COLO668 (cell line): Measurements from ENCODE around the gene RGS7BP.
A peak's percentile ranks its signal among the peaks of the same experiment; 100 is the strongest.
"Not testable (repeated sequence)": the region's sequence is repeated elsewhere in the genome, so short reads cannot be mapped to it uniquely, and the experiment has no call there.

Experiments used
- DNase-seq: peaks from one replicate; lab custom pipeline; 2025; ENCODE audit not compliant: unreplicated experiment; lab: John Stamatoyannopoulos, UW

The RGS7BP gene

DNA sequence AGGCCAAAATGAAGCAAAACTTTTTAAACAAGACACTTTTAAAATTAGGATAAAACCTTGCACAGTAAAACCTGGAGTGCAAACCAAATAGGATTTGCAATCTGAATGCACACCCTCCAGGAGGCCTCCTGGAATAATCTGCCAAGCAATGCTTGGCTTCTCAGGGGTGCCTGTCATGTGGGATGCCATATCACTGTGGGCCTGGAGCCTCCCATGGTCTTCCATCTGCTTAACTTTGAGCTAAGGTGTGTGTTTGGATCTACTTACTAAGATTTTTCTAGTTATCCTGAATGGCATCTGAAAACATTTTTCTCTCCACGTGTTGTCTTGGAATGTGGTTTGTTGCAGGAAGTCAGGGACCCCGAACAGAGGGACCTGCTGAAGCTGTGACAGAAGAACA, 52.1 kb downstream of the RGS7BP start:
- no peak for DNase-seq

DNA sequence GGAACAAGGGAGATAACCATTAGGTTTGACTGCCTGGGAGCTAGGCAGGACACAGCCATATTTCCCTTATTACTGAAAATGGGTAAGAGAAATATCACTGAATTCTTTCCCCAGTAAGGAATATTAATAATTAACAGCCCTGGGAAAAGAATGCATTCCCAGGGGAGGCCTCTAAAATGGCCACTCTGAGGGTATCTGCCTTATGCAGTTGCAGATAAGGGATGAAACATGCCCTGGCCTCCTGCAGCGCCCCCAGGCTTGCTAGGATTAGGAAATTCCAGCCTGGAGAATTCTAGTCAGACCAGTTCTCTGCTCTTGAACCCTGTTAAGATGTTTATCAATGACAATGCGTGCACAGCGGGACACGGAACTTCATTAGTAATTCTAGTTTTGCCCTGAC, 52.8 kb downstream of the RGS7BP start:
- DNase-seq: not testable (repeated sequence)

DNA sequence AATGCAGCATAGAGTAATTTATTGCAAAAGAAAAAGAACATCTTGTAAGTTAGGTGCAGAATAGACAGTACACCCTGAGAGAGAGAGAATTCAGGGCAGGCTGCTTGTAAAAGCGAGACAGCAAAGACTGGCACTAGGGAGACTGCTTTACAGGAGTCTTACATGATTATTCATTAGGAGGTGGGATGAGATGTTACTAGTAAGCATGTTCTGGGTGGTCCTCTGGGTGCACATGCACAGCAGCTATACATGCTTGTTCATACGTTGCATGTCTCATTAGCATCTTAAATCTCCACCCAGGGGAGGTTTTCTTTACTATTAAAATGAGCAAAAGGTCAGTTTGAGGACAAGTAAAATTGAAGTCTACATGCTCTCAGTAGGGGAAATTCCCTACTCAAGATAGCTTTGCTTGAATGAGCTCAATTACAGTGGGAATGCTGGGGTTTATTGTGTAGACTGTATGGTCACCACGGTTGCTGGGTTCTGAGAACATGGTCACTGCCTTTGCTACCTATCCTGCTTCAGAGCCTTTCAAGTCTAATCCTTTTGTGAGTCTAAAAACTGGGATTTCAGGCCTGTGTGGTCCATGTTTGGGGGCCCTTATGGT, 60.6 kb downstream of the RGS7BP start:
- no peak for DNase-seq

DNA sequence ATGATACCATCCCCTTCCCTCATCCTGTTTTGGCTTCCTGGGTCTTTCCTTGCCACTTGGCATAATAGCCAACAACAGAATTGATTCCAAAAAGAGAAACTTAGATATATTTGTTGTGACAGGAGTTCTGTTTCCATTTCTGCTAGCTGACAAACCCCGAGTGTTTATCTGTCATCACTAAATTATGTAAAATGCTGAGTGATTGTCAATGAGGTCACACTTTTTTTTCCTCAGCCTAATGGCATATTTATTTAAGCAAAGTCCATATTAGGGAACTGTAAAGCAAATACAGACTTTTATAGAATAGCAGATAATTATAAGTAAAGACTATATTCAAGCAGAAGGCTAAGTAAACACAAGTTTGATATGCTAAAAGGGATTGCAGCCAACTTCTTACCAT, 64.0 kb downstream of the RGS7BP start:
- DNase-seq: no peak

DNA sequence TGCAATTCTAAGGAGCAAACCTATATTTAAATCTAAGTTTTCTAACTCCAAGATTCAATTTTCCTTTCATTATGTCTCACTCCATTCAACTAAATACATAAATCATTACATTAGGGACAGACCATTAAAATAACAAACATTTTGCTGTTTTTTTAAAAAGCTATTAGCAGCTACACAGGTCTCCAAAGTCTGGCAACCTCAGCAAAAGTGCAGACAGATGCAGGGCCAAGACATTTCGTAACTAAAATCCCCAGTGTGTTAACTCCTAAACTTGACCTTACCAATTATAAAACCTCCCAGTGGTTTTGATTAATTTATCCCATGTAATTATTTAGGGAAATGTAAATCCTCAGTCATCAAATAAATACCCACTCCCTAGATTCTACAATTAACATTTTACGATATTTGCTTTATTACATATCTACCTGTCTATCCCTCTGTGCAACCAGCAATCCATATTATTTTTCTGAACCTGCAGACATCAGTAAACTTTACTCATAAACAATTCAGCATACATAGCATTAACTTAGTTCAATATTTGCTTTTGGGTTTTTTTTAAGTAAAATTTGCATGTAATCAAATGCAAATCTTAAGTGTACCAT, 64.7 kb downstream of the RGS7BP start:
- DNase-seq: no peak

DNA sequence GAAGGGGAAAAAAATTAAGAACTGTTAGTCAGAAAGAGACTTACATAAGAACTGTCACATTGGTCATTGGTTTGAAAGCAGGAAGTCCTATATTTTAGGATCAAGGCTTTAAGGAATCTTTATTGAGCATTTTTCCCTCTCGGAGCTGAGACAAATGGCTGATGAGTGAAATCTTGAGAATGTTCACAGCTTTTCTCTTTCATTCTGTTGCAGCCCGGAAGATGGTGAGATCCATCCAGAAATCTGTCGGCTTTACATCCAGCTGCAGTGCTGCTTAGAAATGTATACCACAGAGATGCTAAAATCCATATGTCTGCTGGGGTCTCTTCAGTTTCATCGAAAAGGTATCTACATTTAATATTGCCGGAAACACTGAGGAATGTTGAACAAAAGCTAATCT, 69.7 kb downstream of the RGS7BP start:
- DNase-seq: no peak

DNA sequence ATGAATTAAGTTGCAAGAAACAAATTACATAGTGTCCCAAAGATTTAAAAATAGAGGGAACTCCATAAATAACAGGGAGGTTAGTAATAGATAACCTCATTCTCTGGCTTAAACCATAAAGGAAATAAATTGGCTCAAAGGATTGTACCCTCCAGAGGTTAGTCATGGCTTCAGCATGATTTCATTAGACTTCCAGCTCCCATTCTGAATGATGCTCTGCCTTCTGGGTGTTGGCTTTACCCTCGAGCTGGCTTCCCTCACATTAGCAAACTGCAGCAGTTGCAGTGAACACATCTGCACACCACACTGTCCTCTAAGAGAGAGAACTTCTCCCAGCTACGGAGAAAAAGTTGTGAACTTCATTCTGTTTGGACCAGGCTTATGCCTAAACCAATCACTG, 70.4 kb downstream of the RGS7BP start:
- DNase-seq: no peak

DNA sequence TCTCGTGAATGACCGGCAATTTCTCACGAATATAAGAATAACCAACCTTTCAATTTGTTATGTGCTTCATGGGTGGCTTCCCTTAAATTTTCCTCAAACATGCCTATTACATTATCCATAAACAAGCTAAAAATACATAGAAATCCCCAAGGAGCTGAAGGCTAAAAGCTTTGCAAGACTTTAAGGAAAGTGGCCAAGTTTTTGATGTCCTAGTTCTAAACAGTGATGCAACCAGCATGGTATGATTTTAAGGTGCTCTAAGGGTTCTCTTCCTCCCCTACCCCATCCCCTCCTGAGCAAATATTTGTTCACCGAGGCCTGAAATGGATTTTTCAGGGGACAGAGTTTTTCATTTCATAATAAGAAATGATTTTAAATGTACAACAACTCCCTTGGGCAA, 79.8 kb downstream of the RGS7BP start:
- DNase-seq: no peak

DNA sequence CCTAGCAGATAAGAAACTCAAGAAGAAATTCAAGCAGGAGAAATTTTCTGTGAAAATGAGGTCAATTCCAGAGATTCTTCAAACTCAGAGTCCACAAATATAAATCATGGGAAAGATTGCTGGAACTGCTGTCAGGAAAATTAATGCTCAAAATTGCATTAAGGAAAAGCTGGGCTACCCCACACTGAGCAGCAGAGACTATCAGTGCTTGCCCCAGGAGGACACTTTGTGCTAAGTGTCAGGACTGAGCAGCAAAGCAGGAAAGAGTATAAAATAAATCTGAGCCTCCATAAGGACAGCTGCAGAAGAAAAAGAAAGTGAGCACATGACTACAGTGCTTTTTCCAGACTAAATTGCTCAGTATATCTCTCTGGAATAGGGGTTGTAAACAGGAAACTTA, 81.6 kb downstream of the RGS7BP start:
- no peak for DNase-seq

DNA sequence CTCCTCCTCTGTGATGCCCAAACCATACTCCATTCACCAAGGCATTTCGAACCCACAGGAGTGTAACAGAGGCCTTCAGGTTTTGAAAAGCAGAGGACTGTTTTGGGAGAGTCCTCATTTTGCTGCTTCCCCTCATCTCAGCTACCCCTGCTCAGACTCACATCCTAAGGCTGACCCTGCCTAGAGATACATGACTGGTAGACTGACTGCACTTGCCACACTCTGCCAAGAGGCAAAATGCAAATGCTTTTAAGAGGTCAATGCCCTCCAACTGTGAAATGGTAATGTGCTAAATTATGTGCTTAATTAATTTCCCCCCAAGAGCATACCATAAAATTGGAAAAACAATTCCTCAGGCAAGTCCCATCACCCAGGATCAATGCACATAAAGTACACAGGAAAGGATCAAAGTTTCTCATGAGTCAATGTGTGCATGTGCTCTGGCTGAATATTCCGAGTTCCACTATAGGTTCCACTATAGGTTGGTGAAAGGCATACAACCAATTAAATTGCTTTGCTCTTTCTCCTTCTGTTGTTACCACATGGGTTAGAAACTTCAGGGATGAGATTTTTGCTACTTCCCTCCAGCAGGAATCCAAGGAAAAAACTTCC, 87.0 kb downstream of the RGS7BP start:
- DNase-seq: no peak

DNA sequence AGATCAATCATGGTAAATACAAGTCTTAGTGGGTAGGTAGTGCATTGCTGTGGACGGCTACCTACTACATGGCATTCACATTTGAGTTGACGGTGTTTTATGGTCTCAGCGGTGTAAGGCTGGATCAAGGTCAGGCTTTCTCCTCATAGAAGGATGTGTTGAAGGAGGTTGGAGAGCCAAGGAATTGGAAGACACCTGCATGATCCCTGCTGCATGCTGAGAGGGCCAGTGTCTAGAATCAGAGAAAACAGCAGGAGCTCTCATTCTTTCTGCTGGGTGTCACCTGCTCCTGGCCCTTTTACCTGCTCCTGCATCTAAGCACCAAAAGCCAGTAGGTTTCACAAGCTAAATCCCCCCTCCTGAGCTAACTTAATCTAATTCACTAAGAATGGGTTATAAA, 88.2 kb downstream of the RGS7BP start:
- DNase-seq: no peak

DNA sequence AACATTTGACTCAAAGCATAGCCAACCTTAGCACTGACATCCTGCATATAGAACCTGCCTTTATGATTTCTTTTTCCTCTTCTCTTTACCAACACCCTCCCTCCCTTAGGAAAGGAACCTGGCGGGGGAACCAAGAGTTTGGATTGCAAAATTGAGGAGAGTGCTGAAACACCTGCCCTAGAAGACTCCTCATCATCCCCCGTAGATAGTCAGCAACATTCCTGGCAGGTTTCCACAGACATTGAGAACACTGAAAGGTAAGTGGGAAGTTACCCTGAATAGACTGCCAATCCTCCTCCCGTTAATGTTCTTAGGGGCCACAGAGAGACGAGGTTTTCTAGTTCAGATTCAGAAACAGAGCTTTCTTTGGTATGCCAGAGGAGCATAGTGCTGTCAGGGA, 88.8 kb downstream of the RGS7BP start:
- no peak for DNase-seq

DNA sequence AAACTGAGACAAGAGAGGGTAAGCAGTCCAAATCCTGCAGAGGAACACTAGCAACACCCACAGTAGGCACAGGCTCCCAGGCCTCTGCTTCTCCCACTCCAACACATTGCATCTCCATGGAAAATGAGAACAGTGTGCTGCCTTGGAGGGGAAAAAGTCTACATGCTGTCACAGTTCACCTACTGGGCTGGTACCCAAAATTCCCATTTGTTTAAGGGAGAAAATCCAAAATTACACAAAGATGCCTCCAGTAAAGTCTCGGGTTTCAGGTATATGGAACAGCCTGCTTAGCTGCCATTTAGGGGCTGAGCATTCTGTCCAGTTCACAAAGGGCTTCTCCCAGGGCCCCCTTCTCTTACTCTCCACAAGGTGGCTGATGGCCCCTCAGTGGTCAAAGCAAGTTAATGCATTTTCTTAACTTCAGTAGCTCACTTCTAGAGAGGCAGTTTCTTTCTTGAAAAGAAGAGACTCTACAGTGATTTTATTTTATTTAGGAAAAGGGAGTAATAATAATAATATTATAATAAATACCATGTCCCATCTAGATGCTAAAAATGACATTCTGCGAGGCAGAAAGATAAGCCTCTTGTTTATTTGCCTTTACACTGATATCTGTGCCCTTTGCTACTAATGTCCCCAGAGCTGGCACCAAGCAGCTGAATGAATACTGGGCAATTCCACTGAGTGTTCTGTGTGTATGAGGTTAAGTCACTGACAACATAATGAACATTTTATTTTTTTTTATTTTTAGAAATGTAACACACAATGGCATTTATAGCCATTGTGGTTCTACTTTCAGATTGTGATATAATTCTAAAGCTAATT, 89.4 kb downstream of the RGS7BP start:
- no peak for DNase-seq

DNA sequence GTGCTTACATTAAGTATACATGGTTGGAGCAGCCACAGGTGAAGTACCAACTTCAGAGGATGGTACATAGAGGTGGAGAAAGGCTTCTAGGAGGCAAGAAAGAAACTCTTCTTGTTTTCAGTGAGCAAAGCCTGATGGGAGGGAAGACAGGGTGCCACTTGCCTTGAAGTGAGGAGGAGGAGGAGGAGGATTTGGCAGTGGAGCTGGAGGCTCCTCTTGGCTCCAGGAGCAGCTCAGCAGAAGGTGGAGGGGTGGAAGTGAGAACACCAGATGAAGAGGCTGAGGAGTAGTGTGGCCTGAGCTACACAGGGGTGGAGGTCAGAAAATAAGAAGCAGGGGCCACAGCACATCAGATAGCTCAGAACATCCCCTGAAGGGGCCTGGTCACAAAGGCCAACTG, 93.4 kb downstream of the RGS7BP start:
- DNase-seq: no peak

DNA sequence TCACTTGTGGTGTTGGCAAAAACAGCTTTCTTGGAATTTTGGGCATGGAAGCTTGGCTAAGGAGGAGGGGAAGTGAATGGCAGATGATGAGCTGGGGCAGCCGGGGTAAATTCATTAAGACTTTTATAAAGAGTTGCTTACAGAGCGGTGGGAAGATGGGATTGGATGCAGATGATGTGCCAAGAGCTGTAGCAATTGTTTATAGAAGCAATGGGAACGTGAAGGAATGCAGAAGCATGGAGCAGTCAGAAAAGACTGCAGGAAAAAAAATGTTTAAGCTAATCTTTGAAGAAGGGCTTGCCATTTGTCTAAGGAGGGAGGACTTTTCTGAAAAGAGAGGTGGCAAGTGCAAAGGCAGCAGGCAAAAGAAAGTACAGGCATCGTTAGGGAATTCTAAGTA, 97.9 kb downstream of the RGS7BP start:
- DNase-seq: no peak

DNA sequence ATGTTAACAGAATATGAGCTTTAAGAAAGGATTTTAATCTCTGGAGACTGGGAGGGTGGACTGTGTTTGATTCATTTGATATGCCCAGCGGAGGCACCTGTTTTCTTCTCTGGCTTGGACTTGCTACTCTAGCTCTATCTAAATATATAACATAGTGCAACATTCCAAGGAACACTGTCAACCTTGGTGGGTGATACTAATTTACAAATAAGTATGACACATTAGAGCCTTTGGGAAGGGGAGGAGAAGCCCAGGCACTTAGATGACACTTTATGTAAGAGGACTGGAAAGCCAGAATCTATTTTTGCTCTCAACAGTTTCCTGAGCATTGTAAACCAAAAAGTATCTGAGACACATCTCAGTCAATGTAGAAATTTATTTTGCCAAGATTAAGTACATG, 101.1 kb downstream of the RGS7BP start:
- no peak for DNase-seq

DNA sequence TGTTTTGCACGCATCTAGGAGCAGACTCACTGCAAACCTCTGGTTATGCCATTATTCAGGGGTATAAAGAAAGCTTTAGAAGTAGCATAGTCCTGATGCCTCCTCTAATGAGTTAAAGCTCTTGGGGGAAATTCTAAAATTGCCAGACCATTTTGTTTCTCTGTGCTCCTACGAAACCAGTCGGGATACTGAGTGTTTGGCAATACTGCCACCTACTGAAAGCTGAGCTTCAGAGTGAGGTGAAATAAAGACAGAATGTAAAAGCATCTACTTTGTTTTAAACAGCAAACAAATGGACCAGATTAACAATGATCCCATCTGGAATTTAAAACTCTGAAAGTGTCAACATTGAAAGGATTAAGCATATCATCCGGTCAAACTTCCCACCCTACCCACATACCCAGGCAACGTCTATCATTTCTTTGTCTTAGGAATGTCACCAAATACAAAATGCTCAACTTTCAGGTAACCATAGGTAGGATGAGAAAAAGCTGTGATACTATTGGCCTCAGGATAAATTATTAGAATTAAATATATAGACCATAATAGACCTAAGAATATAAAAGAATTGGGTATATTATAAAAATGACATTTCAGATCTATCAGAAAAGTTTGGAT, 106.6 kb downstream of the RGS7BP start:
- DNase-seq: peak; percentile 25

DNA sequence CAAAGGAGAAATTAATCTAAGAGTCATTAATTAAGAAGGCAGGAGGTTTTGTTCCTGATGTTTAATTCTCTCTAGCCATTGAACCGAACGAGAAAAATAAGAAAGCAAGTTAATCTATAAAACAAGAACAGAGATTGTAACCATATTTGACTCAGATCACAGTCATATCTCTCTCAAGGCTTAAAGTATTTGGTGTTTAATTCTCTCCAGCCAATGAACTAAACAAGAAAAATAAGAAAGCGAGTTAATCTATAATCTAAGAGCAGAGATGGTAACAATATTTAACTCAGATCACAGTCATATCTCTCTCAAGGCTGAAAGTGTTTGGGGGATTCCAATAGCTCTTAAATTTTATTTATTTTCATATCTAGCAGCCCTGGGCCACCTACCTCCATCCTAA, 110.1 kb downstream of the RGS7BP start:
- no peak for DNase-seq

DNA sequence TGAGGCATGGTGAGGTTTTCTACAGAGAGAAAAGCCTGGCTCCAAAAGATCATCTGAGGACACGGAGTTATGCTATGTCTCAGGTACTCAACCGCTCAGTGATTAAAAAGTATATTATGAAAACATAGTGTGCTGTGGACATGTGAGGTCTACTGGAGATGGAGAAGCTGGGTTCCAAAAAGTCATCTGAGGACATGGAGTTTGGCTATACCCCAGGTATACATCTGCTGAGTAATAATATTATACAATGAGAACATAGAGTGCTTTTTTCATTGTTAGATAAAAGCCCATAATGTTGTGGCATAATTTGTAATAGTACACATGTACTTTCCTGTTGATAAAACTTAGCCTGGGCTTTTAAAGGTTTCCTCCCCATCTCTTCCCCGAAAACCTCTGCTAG, 113.8 kb downstream of the RGS7BP start:
- no peak for DNase-seq

DNA sequence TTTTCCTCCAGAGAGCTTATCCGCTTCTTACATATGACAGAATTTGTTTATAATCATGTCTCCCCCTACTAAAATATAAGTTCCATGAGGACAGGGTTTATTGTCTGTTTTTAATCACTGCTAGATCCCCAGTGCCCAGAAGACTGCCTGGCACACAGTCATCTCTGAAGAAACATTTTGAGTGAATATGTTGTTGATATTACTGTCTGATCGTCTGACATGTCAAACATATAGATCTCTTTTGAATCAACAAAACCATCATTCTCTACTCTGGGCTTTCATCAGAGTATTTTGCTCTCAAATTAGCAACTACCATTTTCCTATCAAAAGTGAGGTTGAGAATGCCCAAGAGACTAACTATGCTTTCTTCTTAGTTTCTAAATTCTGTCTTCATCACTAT, 117.2 kb downstream of the RGS7BP start:
- no peak for DNase-seq

DNA sequence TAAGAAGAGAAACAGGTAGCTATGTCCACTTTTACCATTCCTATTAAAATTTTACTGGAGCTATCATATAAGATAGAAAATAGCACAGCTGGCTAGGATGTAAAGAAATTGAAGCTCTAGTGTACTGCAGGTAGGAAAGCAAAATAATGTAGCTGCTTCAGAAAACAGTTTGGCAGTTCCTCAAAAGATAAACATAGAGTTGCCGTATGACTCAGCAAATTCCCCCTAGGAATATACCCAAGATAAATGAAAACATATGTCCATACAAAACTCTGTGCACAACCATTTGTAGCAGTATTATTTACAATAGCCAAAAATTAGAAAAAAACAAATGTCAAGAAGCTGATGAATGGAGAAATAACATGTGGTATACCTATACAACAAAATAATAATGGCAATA, 119.9 kb downstream of the RGS7BP start:
- DNase-seq: no peak

DNA sequence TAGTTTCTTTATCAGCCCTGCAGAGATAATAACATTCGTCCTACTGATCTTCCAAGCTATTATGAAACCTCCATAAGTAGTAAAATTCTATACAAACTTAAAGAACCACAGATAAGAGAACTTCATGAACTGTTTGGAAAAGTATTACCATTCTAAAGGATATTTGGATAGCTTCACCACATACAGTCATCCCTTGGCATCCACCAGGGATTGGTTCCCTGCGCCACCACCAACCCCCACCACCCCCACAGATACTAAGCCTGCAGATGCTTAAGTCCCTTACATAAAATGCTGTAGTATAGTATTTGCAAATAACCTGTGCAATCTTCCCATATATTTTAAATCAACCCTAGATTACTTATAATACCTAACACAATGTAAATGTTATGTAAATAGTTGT, 123.1 kb downstream of the RGS7BP start:
- DNase-seq: no peak
